ENCODE results near the gene CRYBB3. TPM values are rescaled to one million over a fixed set of nuclear protein-coding genes. Genes with fewer than 3 reads are reported as not detected.

Gene CRYBB3
- total RNA-seq, 1 donor from 2014 or later: not detected

Other genes starting within 250 kb of the CRYBB3 start
- 15.3 TPM for gene KIAA1671, start 247.1 kb upstream of the CRYBB3 start, total RNA-seq (ENCODE audit: unreplicated experiment)
- not detected for gene CRYBB2, start 19.8 kb downstream of the CRYBB3 start, total RNA-seq (ENCODE audit: unreplicated experiment)